Activated CD8-positive, alpha-beta T cell treated with anti-CD3 and anti-CD28 coated beads, Interleukin-2, amount 10 ng/mL, durations not matched to agents 7 days and 5 days (primary cell): ENCODE data around the gene TAS1R2. TPM values are rescaled to one million over a fixed set of nuclear protein-coding genes. Genes with fewer than 3 reads are reported as not detected.
"Not testable (repeated sequence)": the region's sequence is repeated elsewhere in the genome, so short reads cannot be mapped to it uniquely, and the experiment has no call there.

Source experiments
- ATAC-seq: fragments of 150-1000 bp; cut with Tn5 transposase; one replicate; pipeline ENCODE4 v1.10.0; 2021; ENCODE audit warnings: moderate library complexity
- CTCF ChIA-PET: fragments of 350-600 bp; sonication (Branson Sonifier 250); formaldehyde crosslinking; loops from one replicate; lab custom pipeline; 2021; ENCODE audit warnings: antibody characterized with exemption; lab: Charles Lee
- POLR2A ChIA-PET: fragments of 350-600 bp; sonication (Branson Sonifier 250); formaldehyde crosslinking; loops from one replicate; lab custom pipeline; 2021; ENCODE audit warnings: antibody characterized with exemption; lab: Charles Lee
- DNase-seq: peaks from one replicate; pipeline ENCODE4 v3.0.0-alpha.2; 2020
- H3K27ac Mint-ChIP-seq: one replicate; pipeline ENCODE4 v1.8.0; 2021; ENCODE audit warnings: mild to moderate bottlenecking, mixed read lengths
- H3K27me3 Mint-ChIP-seq: one replicate; pipeline ENCODE4 v1.8.0; 2021; ENCODE audit warnings: low read depth, mixed read lengths
- H3K36me3 Mint-ChIP-seq: one replicate; pipeline ENCODE4 v1.8.0; 2021; ENCODE audit warnings: low read depth, mixed read lengths
- H3K4me1 Mint-ChIP-seq: one replicate; pipeline ENCODE4 v1.8.0; 2021; ENCODE audit warnings: low read depth, mixed read lengths
- H3K4me3 Mint-ChIP-seq: one replicate; pipeline ENCODE4 v1.8.0; 2021; ENCODE audit warnings: mild to moderate bottlenecking, mixed read lengths
- H3K9me3 Mint-ChIP-seq: one replicate; pipeline ENCODE4 v1.8.0; 2022; ENCODE audit warnings: mixed read lengths; ENCODE audit not compliant: insufficient read depth
- total RNA-seq, 2 experiments: library from RNA; stranded (reverse); gene quantifications; one replicate each; pipeline ENCODE4 v1.2.3, GENCODE V29; 2021

The TAS1R2 gene
- total RNA-seq, 2 experiments from 2014 or later, result not detected

- DNase-seq (peak; percentile 75), ATAC-seq (peak; percentile 79)
- Mint-ChIP-seq H3K27ac (no peak overlapping the region), H3K27me3 (no peaks in the 10 kb centered on the region), H3K4me3 (no peak overlapping the region), H3K4me1 (no peaks in the 10 kb centered on the region), H3K9me3 (no peaks in the 10 kb centered on the region), H3K36me3 (no peaks in the 10 kb centered on the region)
- ChIA-PET POLR2A (no interaction called here), CTCF (interaction anchor here (0.6 to 2.7 kb wide), 10 partner anchors 9 to 278 kb away, joined by 3 to 13 read pairs (median 4); partner anchors contain the start of gene ALDH4A1)
These were observed 15.8 kb upstream of the TAS1R2 start for GRCh38 chr1:18875107-18875795.

- ATAC-seq (no peak), DNase-seq (no peak)
- H3K27ac Mint-ChIP-seq, result no peak overlapping the region
- no peak overlapping the region for H3K4me3 Mint-ChIP-seq
- POLR2A ChIA-PET, result no interaction called here
- no peaks in the 10 kb centered on the region for H3K27me3 Mint-ChIP-seq
- no peaks in the 10 kb centered on the region for H3K36me3 Mint-ChIP-seq
- no peaks in the 10 kb centered on the region for H3K4me1 Mint-ChIP-seq
- CTCF ChIA-PET, result interaction anchor here (0.9 to 2.7 kb wide), 7 partner anchors 9 to 277 kb away, joined by 3 to 13 read pairs (median 4); no protein-coding TSS in a partner anchor
- H3K9me3 Mint-ChIP-seq, result no peaks in the 10 kb centered on the region
These were observed 15.1 kb upstream of the TAS1R2 start for GRCh38 chr1:18874600-18874999.

- ChIA-PET POLR2A (no interaction called here), CTCF (interaction anchor here (0.9 to 2.7 kb wide), 4 partner anchors 10 to 276 kb away, joined by 3 to 13 read pairs (median 7); no protein-coding TSS in a partner anchor)
- Mint-ChIP-seq H3K4me1 (no peaks in the 10 kb centered on the region), H3K4me3 (no peak overlapping the region), H3K27me3 (no peaks in the 10 kb centered on the region), H3K36me3 (no peaks in the 10 kb centered on the region), H3K9me3 (no peaks in the 10 kb centered on the region), H3K27ac (no peak overlapping the region)
- ATAC-seq (no peak), DNase-seq (no peak)
These were observed 14.6 kb upstream of the TAS1R2 start for GRCh38 chr1:18874036-18874435.

DNA sequence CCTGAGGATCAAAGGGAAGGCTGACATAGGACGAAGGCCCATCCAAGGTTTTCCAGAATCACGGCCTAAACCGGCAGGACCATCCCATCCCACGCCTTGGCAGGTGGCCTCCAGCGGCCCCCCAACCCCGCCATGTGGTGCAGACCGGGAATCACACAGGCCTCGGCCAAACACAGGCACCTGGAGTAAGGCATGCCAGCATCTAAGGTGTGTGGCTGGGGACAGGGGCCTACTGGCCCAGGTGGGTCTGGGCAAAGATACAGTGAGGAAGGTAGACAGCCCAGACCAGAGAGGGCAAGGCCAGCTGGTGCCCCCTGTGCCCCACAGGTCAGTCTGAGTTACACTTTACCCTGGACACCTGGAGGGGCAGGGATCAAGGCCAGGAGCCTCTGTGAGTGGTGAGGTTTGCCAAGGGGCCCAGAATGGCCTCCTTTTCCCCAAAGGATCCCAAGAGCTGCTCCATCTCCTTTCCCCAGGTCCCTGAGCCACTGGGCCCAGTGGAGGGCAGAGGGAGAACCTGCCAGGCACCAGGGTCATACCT, 12.7 kb upstream of the TAS1R2 start:
- Mint-ChIP-seq H3K36me3 (no peaks in the 10 kb centered on the region), H3K4me1 (no peaks in the 10 kb centered on the region), H3K9me3 (no peaks in the 10 kb centered on the region), H3K4me3 (no peak overlapping the region), H3K27ac (no peak overlapping the region), H3K27me3 (no peaks in the 10 kb centered on the region)
- ChIA-PET CTCF (no interaction called here), POLR2A (no interaction called here)
- DNase-seq (no peak), ATAC-seq (no peak)

DNA sequence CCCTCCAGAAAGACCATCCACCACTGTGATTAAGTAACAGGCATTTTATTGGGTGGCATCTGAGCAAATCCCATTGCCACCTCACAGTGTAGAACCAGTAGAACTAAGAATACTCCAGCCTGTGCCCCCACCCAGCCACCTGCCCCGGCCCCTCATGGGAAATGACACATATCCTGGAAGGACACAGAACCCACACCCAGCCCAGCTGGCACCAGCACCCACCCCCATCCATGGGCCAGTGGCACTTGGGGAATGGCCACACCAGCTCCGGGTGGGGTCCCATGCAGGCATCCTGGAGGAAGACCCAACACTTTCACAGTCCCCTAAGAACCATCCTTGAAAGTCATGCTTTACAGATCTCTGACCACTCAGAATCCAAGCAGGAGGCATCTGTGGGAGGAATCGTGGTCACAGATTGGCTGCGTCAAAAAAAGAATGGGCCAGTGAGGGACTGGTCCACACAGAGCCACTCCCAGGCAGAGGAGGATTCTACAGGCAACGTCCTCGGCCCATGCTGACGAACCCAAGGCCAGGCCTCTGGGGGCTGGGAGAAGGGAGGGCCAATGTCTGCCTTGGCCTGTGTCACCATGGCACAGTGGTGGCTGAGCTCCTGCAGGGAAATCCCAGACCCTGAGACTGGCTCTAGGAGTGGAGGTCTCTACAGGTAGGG, 12.1 kb upstream of the TAS1R2 start:
- H3K4me1 Mint-ChIP-seq, result no peaks in the 10 kb centered on the region
- ChIA-PET CTCF (no interaction called here), POLR2A (no interaction called here)
- H3K9me3 Mint-ChIP-seq, result no peaks in the 10 kb centered on the region
- H3K36me3 Mint-ChIP-seq, result no peaks in the 10 kb centered on the region
- H3K27ac Mint-ChIP-seq, result no peak overlapping the region
- peaks cover 4% of the 10 kb centered on the region for H3K27me3 Mint-ChIP-seq
- H3K4me3 Mint-ChIP-seq, result no peak overlapping the region
- ATAC-seq (no peak), DNase-seq (no peak)

- no peak overlapping the region for H3K4me3 Mint-ChIP-seq
- no peak for ATAC-seq
- H3K4me1 Mint-ChIP-seq, result no peaks in the 10 kb centered on the region
- ChIA-PET POLR2A (no interaction called here), CTCF (no interaction called here)
- H3K36me3 Mint-ChIP-seq, result no peaks in the 10 kb centered on the region
- no peak overlapping the region for H3K27ac Mint-ChIP-seq
- no peak for DNase-seq
- H3K9me3 Mint-ChIP-seq, result no peaks in the 10 kb centered on the region
- H3K27me3 Mint-ChIP-seq, result peaks cover 6% of the 10 kb centered on the region
These were observed 11.5 kb upstream of the TAS1R2 start for GRCh38 chr1:18870957-18871356.

DNA sequence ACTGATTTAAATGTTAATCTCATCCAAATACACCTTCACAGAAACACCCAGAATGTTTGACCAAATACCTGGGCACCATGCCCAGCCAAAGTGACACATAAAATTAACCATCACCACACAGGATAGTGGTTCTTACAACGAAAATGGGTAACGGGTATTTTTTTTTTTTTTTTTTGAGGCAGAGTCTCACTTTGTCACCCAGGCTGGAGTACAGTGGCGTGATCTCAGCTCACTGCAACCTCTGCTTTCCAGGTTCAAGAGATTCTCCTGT, 11.1 kb upstream of the TAS1R2 start:
- CTCF ChIA-PET, H3K4me1 Mint-ChIP-seq, H3K36me3 Mint-ChIP-seq, ATAC-seq, H3K4me3 Mint-ChIP-seq, H3K27me3 Mint-ChIP-seq, H3K27ac Mint-ChIP-seq, DNase-seq, H3K9me3 Mint-ChIP-seq, POLR2A ChIA-PET: not testable (repeated sequence)

GRCh38 chr1:18869847-18870594, 10.6 kb upstream of the TAS1R2 start:
- Mint-ChIP-seq H3K4me3 (no peak overlapping the region), H3K9me3 (no peaks in the 10 kb centered on the region), H3K27ac (no peak overlapping the region), H3K4me1 (no peaks in the 10 kb centered on the region), H3K36me3 (no peaks in the 10 kb centered on the region), H3K27me3 (peaks cover 6% of the 10 kb centered on the region)
- ATAC-seq, result no peak
- POLR2A ChIA-PET, result no interaction called here
- CTCF ChIA-PET, result interaction anchor here (0.8 kb wide), 1 partner anchor 273 kb away, joined by 4 read pairs; no protein-coding TSS in a partner anchor
- DNase-seq, result no peak

DNA sequence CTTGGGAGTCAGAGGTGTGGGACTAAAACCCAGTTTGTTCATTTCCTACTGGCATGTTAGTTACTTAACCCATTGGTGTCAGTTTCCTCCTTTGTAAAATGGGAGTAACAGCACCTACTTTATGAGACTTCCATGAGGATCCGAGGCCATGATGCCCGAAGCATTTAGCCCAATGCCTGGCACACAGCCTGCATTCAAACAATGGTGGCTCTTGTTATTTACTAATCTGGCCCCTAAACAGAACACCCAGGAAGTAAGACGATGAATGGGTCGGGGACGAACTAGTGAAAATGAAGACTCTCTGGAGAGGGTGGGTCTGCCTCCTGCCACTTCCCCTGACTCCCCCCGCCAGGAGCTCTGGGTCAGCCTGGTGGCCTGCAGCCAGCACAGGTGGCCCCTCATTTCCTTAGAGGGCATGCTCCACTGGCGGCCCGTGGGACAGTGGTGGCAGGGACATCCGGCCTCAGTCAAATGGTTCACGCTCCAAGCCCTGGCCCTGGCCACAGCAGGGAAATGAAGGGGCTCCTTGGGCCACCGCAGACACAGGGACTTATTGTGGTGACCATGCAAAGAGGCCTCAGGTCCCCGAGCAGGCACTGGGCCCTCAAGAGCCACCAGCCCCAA, 9.5 kb upstream of the TAS1R2 start:
- H3K4me1 Mint-ChIP-seq, result no peaks in the 10 kb centered on the region
- no peaks in the 10 kb centered on the region for H3K36me3 Mint-ChIP-seq
- ChIA-PET POLR2A (no interaction called here), CTCF (interaction anchor here (0.8 kb wide), 1 partner anchor 272 kb away, joined by 4 read pairs; no protein-coding TSS in a partner anchor)
- H3K27ac Mint-ChIP-seq, result no peak overlapping the region
- no peak overlapping the region for H3K4me3 Mint-ChIP-seq
- DNase-seq, result no peak
- H3K9me3 Mint-ChIP-seq, result no peaks in the 10 kb centered on the region
- H3K27me3 Mint-ChIP-seq, result peaks cover 6% of the 10 kb centered on the region
- ATAC-seq, result no peak

- H3K9me3 Mint-ChIP-seq, result no peaks in the 10 kb centered on the region
- no peak overlapping the region for H3K4me3 Mint-ChIP-seq
- H3K4me1 Mint-ChIP-seq, result no peaks in the 10 kb centered on the region
- no peaks in the 10 kb centered on the region for H3K36me3 Mint-ChIP-seq
- H3K27ac Mint-ChIP-seq, result no peak overlapping the region
- H3K27me3 Mint-ChIP-seq, result peaks cover 6% of the 10 kb centered on the region
- ChIA-PET CTCF (no interaction called here), POLR2A (no interaction called here)
- DNase-seq (no peak), ATAC-seq (no peak)
These were observed 8.9 kb upstream of the TAS1R2 start for GRCh38 chr1:18868354-18868753.

- H3K27me3 Mint-ChIP-seq, result peaks cover 6% of the 10 kb centered on the region
- POLR2A ChIA-PET, result no interaction called here
- no peaks in the 10 kb centered on the region for H3K9me3 Mint-ChIP-seq
- CTCF ChIA-PET, result no interaction called here
- no peak overlapping the region for H3K27ac Mint-ChIP-seq
- H3K36me3 Mint-ChIP-seq, result no peaks in the 10 kb centered on the region
- ATAC-seq (no peak), DNase-seq (no peak)
- no peak overlapping the region for H3K4me3 Mint-ChIP-seq
- H3K4me1 Mint-ChIP-seq, result no peaks in the 10 kb centered on the region
These were observed 7.4 kb upstream of the TAS1R2 start for GRCh38 chr1:18866846-18867245.
